Right ventricle myocardium superior (tissue), 1 donor: ENCODE data around the gene CDX1. TPM values are rescaled to one million over a fixed set of nuclear protein-coding genes. Genes with fewer than 3 reads are reported as not detected.

Experiments used
- ATAC-seq: fragments of 200-7000 bp; cut with Tn5 transposase; one replicate; pipeline ENCODE4 v1.9.1; 2020; ENCODE audit warnings: mild to moderate bottlenecking; ENCODE audit not compliant: poor library complexity
- DNase-seq: peaks from one replicate; pipeline ENCODE4 v3.0.0-alpha.2; 2020
- intact Hi-C: fragments of 100-400 bp; cut with DNase I; formaldehyde crosslinking; loops from one replicate; pipeline ENCODE4 v1.11.2; 2022
- total RNA-seq: library from RNA; stranded (reverse); fragmentation: NEBNext Ultra II Directional; extraction: Animal tissue kit (Norgen Biotek cat#: 25700); gene quantifications from one replicate; pipeline ENCODE4 v1.2.1, GENCODE V29; 2021
- donor health status: DM: no; HTN: yes; CAD: no; lungs with severe emphysema.

The CDX1 gene
- total RNA-seq, 1 donor from 2014 or later, result not detected

GRCh38 chr5:150142185-150142958 lies 24.2 kb upstream of the CDX1 start:
- DNase-seq (no peak), ATAC-seq (no peak)
- intact Hi-C loops, result no loop called here

DNA sequence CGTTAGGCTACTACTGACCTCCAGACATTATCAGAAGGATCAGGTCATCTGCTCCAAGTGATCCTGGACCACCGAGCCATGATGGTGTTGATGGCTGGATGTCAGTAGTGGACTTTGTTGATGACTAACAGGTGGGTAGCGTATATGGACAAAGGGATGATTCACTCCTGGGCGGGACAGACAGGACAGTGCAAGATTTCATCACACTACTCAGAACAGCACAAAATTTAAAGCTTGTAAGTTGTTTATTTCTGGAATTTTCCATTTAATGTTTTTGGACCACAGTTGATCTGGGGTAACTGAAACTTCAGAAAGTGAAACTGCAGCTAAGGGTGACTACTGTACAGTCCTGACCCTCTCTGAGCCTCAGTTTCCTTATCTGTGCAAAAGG lies 23.6 kb upstream of the CDX1 start:
- intact Hi-C loops, result no loop called here
- ATAC-seq, result peak; percentile 40
- no peak for DNase-seq

DNA sequence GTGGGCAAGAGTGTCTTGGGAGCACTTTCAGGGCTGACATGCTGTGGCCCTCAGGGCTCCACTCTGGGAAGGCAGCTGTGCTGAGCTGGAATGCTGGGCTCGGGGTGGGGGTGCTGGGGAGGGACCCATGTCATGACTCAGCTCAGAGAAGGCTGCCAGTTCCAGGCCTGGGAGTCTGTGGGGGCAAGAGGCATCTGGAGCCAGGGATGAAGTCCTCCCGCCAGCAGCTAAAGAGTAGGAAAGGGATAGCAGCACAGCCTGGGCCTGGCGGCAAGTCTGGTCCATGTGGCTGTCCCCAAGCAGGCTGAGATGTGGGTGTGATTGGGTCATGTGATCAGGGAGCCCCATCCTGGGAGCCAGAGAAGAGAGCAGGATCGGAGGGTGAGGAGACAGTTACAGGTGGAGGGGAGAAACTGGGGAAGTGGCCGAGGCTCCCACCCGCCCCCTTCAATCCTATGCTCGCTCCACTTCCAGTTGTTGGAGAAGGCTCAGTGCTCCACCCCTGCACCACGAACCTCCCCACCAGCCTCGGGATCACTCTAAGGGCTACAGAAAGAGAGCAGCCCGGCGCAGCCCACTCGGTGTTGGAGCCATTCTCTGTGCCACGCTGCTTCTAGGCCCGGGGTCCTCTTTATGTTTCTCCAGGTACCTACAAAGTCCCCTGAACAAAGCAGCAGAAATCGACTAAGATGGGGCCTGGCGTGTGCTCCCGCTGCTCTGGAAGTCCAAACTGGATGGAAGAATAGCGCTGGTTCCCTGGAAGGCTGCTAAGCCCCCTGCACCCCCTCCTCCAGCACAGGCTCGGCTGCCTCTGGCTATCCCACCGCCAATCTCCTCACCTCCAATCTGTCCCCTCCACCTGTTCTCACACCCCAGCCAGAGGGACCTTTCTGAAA lies 23.0 kb upstream of the CDX1 start:
- intact Hi-C loops, result no loop called here
- DNase-seq (peak; percentile 87), ATAC-seq (peak; percentile 71)

DNA sequence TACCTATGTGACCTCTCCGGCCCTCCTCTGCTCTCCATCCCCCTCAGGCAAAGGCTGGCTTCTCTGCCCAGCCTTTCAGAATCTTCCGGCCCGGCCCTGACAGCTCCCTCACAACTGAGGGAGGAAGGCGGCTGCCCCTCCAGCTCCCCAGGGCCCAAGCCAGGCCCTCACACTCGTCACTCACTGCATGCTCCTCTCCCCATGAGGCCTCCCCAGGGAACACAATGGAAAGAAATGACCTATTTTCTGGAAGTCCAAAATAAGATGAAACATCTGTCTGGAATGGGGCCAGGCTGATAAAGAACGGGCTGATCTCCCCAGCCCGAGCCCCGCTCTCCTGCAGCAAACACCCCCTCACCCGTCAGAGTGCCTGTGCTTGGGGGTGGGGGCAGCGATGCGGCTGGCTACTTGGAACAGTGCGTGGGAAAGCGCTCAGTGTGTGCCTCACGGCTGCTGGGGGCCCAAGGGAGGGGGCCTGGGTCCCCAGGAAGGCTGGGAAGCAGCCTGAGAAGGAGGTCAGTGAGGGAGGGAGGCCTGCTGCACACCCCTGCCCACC lies 22.3 kb upstream of the CDX1 start:
- intact Hi-C loops, result no loop called here
- DNase-seq (peak; percentile 78), ATAC-seq (peak; percentile 71)

DNA sequence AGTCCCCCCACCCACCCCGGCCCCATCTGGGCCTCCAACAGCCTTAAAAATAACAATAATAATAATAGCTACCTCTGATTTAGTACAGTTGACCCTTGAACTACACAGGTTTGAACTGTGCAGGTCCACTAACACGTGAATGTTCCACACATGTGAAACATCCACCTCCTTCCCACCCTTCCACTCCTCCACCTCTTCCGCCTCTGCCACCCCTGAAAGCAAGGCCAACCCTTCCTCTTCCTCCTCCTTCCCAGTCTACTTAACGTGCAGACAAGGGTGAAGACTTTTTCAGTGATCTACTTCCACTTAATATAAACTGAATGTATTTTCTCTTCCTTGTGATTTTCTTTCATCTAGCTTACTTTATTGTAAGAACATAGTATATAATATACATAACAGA lies 21.7 kb upstream of the CDX1 start:
- DNase-seq, result no peak
- ATAC-seq, result no peak
- intact Hi-C loops, result no loop called here

DNA sequence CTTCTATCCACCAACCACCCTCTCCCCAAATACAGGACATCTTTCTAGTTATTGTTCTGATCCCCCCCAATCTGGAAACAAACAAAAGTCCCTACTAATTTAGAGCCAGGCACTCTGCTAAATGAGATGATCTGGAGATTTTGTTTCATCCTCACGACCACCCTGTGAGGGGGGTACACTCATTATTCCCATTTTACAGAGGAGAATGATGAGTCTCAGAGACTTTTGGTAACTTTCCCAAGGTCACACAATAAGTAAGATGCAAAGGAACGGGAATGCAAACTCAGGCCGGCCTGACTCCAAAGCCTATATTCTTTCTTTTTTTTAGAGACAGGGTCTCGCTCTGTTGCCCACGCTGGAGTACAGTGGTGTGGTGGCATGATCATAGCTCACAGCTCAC lies 20.3 kb upstream of the CDX1 start:
- DNase-seq, result no peak
- ATAC-seq, result no peak
- intact Hi-C loops, result no loop called here

- ATAC-seq (no peak), DNase-seq (no peak)
- intact Hi-C loops, result no loop called here
These were observed 19.5 kb upstream of the CDX1 start for GRCh38 chr5:150146862-150147601.

DNA sequence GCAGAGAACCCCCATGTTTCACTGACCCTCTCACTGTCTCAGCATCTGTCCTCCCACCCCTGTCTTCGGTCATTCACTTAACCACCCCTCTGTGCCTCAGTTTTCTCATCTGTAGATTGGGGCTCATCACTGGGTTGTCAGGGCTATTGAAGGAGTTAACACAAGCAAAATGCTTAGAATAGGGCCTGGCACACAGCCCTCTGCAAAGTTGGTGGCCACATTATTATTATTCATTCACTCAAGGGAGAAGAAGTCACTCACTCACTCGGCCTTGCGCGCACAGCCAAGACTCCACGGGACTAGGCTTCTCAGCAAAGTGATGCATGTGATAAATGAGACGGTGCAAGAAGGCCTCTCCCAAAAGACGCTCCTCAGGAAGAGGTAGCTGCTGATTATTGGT lies 18.9 kb upstream of the CDX1 start:
- DNase-seq, result no peak
- intact Hi-C loops, result no loop called here
- ATAC-seq, result no peak

GRCh38 chr5:150148117-150148927 lies 18.3 kb upstream of the CDX1 start:
- ATAC-seq (no peak), DNase-seq (no peak)
- intact Hi-C loops, result no loop called here

DNA sequence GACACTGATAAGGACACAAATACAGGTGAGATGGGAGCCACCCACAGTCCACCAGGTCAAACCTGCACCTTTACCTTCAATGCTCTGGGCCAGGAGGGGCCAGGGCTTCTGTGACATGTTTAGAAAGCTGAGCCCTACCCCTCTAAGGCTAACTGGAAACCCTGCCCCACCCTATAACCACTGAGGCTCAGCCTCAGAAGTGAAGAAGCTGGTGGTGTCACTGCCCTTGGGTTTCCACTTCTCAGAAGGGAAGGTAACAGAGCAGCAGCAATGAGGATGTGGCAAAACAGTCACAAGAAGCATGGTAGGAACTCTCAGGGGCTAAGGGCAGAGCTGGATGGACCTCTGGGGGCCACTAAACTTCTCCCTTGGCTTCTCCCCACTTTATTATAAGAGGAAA lies 17.0 kb upstream of the CDX1 start:
- DNase-seq (no peak), ATAC-seq (no peak)
- intact Hi-C loops, result no loop called here

GRCh38 chr5:150152636-150153462 lies 13.7 kb upstream of the CDX1 start:
- ATAC-seq (no peak), DNase-seq (no peak)
- intact Hi-C loops, result no loop called here

DNA sequence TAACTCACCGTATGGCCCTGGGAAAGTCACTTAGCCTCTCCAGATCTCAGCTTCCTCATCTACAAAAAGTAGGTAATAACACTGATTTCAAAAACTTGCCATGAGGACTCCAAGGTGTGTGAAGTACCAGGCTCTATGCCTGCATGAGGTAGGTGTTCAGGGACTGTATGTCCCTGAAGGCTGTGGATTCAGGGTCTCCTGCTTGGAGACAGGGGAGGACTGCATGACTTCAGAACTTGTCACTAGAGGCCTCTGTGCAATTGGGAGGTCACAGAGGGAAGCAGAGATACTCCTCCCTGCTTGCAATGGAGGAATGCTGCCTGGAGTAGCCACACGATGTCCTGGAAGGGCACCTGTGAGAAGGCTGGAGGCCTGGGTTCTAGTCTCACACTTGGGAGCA lies 13.1 kb upstream of the CDX1 start:
- no peak for DNase-seq
- intact Hi-C loops, result no loop called here
- no peak for ATAC-seq

DNA sequence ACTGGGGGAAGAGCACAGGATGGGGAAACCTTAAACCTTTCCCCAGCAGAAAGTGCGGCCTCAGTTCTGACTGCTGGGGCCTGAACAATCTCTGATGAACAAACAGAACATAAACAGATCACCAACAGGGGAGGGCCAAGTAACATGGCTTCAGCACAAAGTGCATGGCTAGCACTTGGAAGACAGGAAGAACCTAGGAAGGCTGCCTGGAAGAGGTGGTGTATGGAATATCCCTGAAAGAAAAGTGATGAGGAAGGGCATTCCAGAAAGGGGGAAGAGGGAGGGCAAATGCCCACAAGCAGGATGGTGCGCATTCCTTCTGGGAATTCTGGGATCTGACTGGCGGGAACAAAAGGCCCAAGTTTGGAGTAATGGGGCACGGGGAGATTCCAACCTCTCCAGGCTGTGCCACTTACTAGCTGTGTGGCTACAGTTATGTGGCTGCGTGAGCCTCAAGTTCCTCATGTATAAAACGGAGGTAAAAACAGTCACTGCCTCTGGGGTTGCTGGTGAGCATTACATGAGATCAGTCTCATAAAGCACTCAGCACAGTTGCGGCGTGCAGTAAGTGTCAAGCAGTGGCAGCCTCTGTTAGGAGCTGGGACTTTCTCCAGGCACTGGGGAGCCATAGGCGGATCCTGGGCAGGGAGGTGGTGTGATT lies 12.5 kb upstream of the CDX1 start:
- DNase-seq (no peak), ATAC-seq (peak; percentile 16)
- intact Hi-C loops, result no loop called here

DNA sequence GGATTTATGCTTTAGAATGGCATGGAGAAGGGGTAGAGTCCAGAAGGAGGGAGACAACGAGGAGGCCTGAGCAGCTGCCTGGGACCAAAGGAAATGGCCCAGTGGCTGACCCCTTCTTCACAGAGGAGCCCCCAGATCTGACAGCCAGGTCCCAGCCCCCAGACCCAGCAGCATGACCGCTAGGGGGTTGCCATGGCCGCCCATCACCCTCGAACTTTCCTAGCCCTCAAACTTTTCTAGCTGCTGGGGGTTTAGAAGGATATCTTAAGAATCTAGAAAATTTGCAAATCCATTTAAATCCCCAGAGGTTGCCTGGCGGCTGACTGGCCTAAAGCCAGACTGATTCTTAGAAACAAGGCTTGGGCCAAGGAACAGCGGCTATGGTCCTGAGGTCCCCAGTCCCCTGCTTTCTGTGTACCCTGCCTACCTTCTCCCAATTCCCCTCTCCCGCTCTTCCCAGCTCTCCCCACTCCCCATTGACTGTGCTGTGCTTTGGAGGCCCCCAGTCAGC lies 11.9 kb upstream of the CDX1 start:
- DNase-seq (no peak), ATAC-seq (no peak)
- intact Hi-C loops, result no loop called here

- intact Hi-C loops, result no loop called here
- ATAC-seq (peak; percentile 82), DNase-seq (peak; percentile 92)
These were observed 11.1 kb upstream of the CDX1 start, which contains the start of gene PDGFRB for GRCh38 chr5:150155258-150156026. Gene PDGFRB, minus strand, starts transcription at chr5:150155845. Its CDS starts 18,798 bp downstream, at chr5:150137047.

- no peak for ATAC-seq
- intact Hi-C loops, result no loop called here
- DNase-seq, result no peak
These were observed 10.6 kb upstream of the CDX1 start for GRCh38 chr5:150156027-150156368.
